COR-L47 (cell line): Measurements from ENCODE around the gene PFKFB2.

ENCODE experiments used
- DNase-seq: peaks from one replicate; lab custom pipeline; 2025; lab: John Stamatoyannopoulos, UW

The PFKFB2 gene

GRCh38 chr1:207089627-207090355 is 36.7 kb downstream of the PFKFB2 start:
- no peak for DNase-seq

GRCh38 chr1:207091200-207091908 is 38.3 kb downstream of the PFKFB2 start:
- DNase-seq = no peak

GRCh38 chr1:207093944-207094343 is 40.9 kb downstream of the PFKFB2 start:
- no peak for DNase-seq

GRCh38 chr1:207097871-207098324 is 44.8 kb downstream of the PFKFB2 start:
- no peak for DNase-seq

- DNase-seq = no peak
Measured at GRCh38 chr1:207101720-207102119, 48.6 kb downstream of the PFKFB2 start.

GRCh38 chr1:207102146-207102545 is 49.1 kb downstream of the PFKFB2 start:
- DNase-seq = no peak

GRCh38 chr1:207102659-207103058 is 49.6 kb downstream of the PFKFB2 start:
- no peak for DNase-seq

GRCh38 chr1:207103892-207104373 is 50.9 kb downstream of the PFKFB2 start, which contains the start of gene C4BPA:
C4BPA (plus strand) TSS chr1:207104233; CDS start chr1:207113026, 8,793 bp downstream.
- no peak for DNase-seq

GRCh38 chr1:207109004-207109403 is 55.9 kb downstream of the PFKFB2 start:
- no peak for DNase-seq

GRCh38 chr1:207112616-207113296 is 59.7 kb downstream of the PFKFB2 start:
- no peak for DNase-seq

- DNase-seq = no peak
Measured at GRCh38 chr1:207115269-207115668, 62.2 kb downstream of the PFKFB2 start.

GRCh38 chr1:207124389-207124788 is 71.3 kb downstream of the PFKFB2 start:
- no peak for DNase-seq

GRCh38 chr1:207128336-207128921 is 75.4 kb downstream of the PFKFB2 start:
- DNase-seq = no peak

- no peak for DNase-seq
Measured at GRCh38 chr1:207129053-207129452, 76.0 kb downstream of the PFKFB2 start.
